HG03139 (cell line): ENCODE results near the gene TMEM132D.

ENCODE experiments used
- ATAC-seq: cut with Tn5 transposase; IDR thresholded peaks from one replicate; pipeline ENCODE4 v1.9.1; 2021; ENCODE audit not compliant: unreplicated experiment

TMEM132D gene

GRCh38 chr12:129873833-129874208, 30.0 kb downstream of the TMEM132D start:
- ATAC-seq = no peak

DNA sequence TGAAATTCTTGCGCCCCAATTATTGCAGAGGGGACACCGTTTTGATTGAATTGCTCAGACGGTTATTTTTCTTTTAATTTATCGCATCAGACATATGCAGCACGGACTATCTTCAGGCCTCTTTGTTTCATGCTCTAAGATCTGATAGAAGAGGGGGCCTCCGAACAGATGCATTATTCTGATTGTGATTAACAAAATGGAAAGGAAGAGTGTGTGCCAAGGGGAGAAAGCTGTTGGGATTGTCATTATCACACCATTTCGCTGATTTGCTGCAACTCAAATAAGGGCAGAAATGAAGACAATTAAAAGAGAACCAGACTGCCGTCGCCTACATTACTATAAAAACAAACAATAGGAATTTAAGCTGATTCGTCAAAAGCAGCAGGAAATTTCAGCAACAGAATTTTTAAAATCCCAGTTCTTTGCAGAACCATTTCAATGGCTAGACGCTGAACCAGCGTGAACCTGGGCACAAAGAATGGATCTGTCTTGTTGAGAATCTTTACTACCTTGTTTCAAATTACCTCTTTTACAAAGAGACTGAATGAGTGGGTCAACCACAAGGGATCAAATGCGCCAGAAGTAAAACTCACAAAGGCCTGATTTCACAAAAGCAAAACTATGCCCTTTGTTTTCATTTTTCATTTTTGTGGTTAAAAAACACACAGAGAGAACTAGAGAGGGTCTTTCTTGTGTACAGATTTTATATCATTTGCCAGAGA, 30.6 kb downstream of the TMEM132D start:
- no peak for ATAC-seq

- ATAC-seq = no peak
These were observed 31.5 kb downstream of the TMEM132D start for GRCh38 chr12:129871991-129872972.

DNA sequence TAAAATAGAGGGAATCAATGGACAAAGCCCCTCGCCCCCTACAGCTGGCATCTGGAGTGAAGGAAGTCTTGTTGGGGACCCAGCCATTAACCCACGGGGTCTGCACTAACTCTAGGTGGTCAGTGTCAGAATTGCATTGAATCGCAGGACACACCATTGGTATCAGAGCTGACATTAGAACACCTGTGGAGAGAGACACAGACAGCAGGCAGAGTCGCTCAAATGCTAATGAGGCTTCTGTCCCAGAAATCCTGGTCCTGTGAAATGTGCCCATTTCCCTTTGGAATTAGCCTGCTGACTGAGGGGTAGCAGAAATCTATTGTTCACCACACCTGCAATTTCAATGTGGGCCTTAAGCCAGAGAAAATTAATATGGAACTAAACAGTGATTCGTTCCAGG, 33.0 kb downstream of the TMEM132D start:
- ATAC-seq = no peak

- ATAC-seq = no peak
These were observed 33.7 kb downstream of the TMEM132D start for GRCh38 chr12:129870136-129870535.

- ATAC-seq = no peak
These were observed 35.2 kb downstream of the TMEM132D start for GRCh38 chr12:129868575-129868974.

DNA sequence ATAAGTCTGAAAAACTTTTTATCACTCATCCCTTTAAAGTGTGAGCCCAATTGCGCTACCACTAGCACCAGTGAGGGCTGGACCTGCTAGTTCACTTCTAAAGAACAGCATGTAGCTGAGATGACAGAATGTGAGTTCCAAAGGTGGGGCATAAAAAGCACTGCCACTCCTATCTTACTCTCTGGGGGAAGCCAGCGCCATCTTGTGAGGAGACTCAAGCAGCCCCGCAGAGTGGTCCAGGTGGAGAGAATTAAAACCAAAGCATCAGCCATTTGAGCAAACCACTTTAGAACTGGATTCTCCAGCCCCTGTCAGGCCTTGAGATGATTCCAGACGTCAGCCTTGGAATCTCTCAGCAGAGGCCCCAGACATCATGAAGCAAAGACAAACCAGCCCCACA, 39.9 kb downstream of the TMEM132D start:
- no peak for ATAC-seq

- no peak for ATAC-seq
These were observed 41.2 kb downstream of the TMEM132D start for GRCh38 chr12:129862561-129863175.

GRCh38 chr12:129861951-129862350, 41.9 kb downstream of the TMEM132D start:
- no peak for ATAC-seq

- no peak for ATAC-seq
These were observed 49.2 kb downstream of the TMEM132D start for GRCh38 chr12:129854591-129854990.

- no peak for ATAC-seq
These were observed 52.5 kb downstream of the TMEM132D start for GRCh38 chr12:129851296-129851695.

DNA sequence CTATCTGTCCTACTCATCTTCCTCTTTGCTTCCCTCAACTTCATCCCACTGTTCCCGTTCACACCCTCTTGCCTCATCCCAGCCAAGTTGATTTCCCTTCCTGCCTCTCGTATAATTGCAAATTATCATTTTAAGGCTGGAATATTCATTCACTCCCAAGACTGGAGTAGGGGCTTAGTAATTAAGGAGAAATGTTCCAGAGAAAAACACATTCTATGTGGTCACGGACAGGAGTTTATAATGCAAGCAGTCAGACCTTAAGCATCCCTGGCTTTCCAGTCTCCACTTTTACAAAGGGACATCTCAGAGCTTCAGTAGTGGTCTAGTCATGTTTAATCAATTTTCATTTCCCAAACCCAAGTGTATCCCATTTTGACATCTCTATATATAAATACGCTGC, 54.9 kb downstream of the TMEM132D start:
- no peak for ATAC-seq

- no peak for ATAC-seq
These were observed 56.8 kb downstream of the TMEM132D start for GRCh38 chr12:129847063-129847462.

DNA sequence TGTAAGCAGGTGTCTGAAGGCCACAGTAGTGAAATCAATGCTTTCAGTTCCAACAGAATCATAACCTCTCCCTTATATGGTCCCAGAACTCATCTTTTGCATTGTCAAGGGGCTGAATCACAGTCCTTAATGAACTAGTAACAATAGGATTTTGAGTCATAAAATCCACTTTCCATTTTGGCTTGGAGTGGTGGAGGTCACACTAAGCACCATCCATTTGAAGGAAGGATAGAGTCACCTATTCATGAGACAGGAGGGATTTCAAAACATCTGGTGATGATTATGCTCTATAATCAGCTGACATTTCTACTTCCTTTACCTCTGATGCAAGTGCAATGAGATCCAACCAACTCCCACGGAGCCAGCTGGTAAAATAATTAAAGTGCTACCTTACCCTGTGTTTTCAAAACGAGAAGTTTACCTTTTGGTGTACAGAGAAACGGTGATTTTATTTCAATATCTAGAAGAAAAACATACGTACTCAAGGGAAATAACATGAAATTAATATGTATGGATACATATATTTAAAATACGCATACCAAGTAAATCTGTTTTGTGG, 59.1 kb downstream of the TMEM132D start:
- ATAC-seq = no peak

DNA sequence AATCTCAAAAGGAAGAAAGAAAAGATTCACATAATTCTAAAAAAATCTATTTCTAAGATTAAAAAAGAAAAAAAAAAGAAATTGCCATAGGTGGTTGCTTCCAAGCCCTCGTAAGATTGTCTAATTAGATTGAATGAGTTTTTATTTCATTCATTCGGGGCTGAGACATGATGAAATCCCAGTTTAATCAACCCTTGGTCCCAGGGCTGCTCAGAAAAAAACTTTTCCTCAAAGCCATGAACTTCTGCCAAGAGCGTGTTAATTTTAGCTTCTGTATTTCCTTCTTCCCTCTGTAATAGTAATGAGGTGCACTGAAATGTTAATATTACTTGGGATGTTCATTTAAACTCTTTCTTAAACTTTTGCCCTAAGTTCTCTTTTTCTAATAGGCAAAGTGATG, 62.6 kb downstream of the TMEM132D start:
- ATAC-seq = no peak

DNA sequence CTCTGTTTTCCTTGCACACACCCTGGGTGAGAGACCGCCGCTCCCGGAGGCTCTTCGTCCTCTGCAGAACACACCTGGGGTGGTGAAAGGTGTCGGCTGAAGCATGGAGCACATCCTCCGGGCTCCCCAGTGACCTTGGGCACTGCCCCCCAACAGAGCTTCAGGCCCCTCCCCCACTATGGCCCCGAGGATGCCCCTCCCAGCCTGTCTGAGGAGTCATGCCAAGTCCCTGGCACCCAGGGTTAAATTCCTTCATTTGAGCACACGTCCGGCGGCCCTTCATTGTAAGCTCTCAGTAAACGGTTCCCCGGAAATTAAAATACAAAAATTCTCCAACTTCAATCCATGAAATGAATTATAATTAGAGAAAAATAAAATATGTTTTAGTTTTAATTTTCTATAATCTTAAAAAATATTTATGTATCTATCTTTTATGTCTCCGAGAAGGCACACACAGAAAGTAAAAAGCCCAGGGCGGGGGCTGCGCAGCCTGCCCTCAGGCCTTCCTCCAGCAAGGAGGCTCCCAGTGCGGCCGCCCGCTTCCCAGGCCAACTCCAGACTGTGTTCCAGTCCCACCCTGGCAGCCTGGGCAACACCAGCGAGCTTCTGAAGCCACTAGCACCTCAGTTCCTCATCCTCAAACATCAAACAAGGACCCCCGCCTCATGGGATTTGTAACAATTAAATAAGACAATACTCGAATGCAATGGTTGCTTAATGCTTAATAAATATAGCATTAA, 63.5 kb downstream of the TMEM132D start:
- ATAC-seq = no peak

- no peak for ATAC-seq
These were observed 64.1 kb downstream of the TMEM132D start for GRCh38 chr12:129839679-129840078.

DNA sequence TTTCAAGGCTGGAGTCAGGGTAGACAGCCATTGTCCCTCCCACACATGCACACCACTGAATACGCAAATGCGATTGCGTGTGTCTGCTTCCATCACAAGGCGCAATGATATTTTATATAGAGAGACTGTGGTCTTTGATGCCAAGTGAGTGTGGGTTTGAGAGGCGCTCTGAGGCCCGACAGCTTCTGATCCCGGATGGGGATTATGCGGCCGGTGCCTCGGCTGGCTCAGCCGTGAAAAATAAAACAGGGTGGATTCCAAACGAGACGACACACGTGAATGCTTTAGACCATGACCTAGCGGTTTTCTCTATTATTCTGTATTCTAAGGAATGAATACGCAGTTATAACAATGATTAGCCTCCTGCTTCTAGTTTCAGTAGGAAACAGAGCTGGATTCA, 72.5 kb downstream of the TMEM132D start:
- no peak for ATAC-seq

- no peak for ATAC-seq
These were observed 73.0 kb downstream of the TMEM132D start for GRCh38 chr12:129830796-129831195.

DNA sequence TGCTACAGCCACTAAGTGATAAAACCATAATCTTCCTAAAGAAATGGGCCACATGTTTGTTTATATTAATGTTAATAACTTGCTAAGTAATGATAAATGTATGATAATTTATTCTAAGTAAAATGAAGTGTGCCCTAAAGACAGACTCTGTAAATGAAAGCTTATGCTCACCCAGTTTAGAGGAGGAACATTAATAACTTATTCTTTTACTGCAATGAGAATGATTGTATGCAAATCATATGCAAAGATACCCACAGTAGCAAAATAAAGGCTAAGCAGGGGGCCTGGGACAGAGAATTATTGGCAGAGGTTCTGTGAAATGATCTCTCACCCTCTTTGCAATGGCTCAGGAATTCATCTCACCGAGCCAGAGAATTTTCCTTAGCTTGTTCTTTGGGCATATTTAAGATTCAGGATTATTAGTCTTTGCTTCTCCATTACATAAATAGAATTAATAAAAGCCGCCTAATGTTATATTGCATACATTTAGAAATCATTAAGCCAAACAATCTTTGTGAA, 75.9 kb downstream of the TMEM132D start:
- ATAC-seq = no peak
